Measurements from ENCODE around the gene IRF1. TPM values are rescaled to one million over a fixed set of nuclear protein-coding genes. Genes with fewer than 3 reads are reported as not detected.

The IRF1 gene
- total RNA-seq, 4 donors from 2014 or later, result 20.6 to 289 (median 29.6) TPM

DNA sequence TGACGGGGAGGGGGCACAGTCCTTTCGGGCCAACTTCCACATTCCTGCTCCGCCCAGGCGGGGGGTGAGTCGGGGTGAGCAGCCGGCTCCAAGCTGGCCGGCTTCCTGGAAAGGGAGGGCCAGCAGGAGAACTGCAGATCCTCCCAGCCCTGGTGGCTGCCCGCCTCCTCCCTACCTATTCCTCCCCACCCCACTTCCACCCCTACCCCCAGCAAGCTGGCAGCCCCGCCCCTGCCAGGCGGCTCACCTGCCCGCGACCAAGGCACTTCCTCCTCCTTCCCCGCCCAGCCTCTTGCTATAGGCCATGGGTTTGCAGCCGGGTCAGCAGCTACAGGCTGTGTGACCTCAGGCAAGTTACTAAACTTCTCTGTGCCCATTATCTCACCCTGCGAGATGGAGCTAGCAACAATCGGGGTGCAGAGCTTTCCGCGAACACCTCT is 5.6 kb upstream of the IRF1 start:
- no peaks in the 10 kb centered on the region for H3K36me3 ChIP-seq
- WGBS, result 0% methylated on average over 16 of the region's 18 CpGs
- H3K4me1 ChIP-seq, result peaks cover 52 to 77% (median 62%) of the 10 kb centered on the region in 4 donors
- no peak for TF ChIP-seq EP300 (IDR thresholded peaks at IDR 0.05)
- no peak for TF ChIP-seq POLR2A (IDR thresholded peaks at IDR 0.05; ENCODE audit: low read depth)
- TF ChIP-seq, protein P1, sequence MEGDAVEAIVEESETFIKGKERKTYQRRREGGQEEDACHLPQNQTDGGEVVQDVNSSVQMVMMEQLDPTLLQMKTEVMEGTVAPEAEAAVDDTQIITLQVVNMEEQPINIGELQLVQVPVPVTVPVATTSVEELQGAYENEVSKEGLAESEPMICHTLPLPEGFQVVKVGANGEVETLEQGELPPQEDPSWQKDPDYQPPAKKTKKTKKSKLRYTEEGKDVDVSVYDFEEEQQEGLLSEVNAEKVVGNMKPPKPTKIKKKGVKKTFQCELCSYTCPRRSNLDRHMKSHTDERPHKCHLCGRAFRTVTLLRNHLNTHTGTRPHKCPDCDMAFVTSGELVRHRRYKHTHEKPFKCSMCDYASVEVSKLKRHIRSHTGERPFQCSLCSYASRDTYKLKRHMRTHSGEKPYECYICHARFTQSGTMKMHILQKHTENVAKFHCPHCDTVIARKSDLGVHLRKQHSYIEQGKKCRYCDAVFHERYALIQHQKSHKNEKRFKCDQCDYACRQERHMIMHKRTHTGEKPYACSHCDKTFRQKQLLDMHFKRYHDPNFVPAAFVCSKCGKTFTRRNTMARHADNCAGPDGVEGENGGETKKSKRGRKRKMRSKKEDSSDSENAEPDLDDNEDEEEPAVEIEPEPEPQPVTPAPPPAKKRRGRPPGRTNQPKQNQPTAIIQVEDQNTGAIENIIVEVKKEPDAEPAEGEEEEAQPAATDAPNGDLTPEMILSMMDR (IDR thresholded peaks at IDR 0.05), result peak in 1 of 3 experiments; percentile 6
- no peak for TF ChIP-seq POLR2AphosphoS5 (IDR thresholded peaks at IDR 0.05)
- DNase-seq (ENCODE audit: extremely low spot score), result peak; percentile 97
- H3K27ac ChIP-seq (replicated peaks in 1 of 4), result peak overlapping the region; percentile 94 to 98 (median 96)
- H3K27me3 ChIP-seq, result no peaks in the 10 kb centered on the region
- H3K9me3 ChIP-seq, result no peaks in the 10 kb centered on the region
- intact Hi-C loops (cut with DNase I), result loop anchor here (5.0 kb wide), 1 partner anchor 84 kb away; no protein-coding TSS in a partner anchor
- H3K4me3 ChIP-seq, result peak overlapping the region; percentile 73 to 86 (median 76)

DNA sequence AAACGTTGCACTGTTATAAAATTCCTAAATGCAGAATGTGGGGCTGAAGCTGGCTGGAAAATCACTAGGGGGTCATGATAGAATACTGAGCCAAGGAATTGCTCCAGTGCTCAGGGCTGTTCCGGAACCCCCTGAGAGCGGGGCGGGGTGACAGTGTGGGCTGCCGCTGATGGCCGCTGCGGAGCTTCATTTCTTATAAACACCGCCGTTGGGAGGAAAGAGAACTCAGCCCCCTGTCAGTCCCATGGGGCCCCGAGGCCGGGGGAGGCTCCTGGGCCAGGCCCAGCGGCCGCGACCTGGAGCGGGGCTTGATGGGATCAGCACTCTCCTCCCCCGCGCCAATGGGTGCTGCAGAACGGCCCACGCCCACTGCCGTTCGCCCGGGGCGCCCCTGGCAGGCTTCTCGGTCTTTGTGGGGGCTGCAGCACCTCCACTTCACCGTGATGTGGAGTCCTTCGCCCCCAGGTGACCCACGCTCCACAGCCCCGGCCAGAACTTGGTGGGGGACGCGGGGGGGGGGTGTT is 5.2 kb upstream of the IRF1 start:
- Histone ChIP-seq H3K4me1 (peaks cover 49 to 76% (median 60%) of the 10 kb centered on the region in 4 donors), H3K9me3 (no peaks in the 10 kb centered on the region), H3K4me3 (peak overlapping the region; percentile 73 to 86 (median 76)), H3K27ac (replicated peaks in 1 of 4) (peak overlapping the region; percentile 94 to 98 (median 96)), H3K36me3 (no peaks in the 10 kb centered on the region), H3K27me3 (no peaks in the 10 kb centered on the region)
- WGBS, result 0% methylated on average over 5 of the region's 30 CpGs
- DNase-seq (ENCODE audit: extremely low spot score), result peak; percentile 97
- intact Hi-C loops (cut with DNase I), result loop anchor here (5.0 kb wide), 1 partner anchor 83 kb away; no protein-coding TSS in a partner anchor
- TF ChIP-seq EP300 (IDR thresholded peaks at IDR 0.05) (peak; percentile 46), POLR2A (IDR thresholded peaks at IDR 0.05; ENCODE audit: low read depth) (no peak), POLR2AphosphoS5 (IDR thresholded peaks at IDR 0.05) (peak; percentile 54 to 57)
- TF ChIP-seq, protein P1 (IDR thresholded peaks at IDR 0.05), result no peak

GRCh38 chr5:132493821-132494220 is 3.2 kb upstream of the IRF1 start:
- TF ChIP-seq, protein P1 (IDR thresholded peaks at IDR 0.05), result no peak
- TF ChIP-seq POLR2AphosphoS5 (IDR thresholded peaks at IDR 0.05), result no peak
- TF ChIP-seq POLR2A (IDR thresholded peaks at IDR 0.05; ENCODE audit: low read depth), result no peak
- TF ChIP-seq EP300 (IDR thresholded peaks at IDR 0.05), result no peak

DNA sequence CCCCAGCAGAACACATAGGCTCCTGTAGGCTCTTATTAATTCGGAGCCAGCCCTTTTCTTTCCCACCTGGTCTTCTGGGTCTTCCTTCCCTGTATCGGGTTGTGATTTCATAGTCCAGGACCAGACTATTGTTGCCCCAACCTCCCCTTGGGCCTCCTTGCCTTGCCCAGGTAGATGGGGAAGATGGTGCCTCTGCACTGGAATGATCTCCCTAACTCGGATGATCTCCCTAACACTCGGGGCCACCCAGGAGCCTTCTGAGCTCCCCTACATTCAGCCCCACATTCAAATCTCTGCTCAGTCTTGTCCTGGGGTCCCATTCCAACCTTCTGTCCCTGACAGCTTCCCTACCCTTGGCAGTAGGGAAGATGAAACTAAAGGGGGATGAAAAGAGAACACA is 2.7 kb upstream of the IRF1 start:
- 97% methylated on average over 4 of the region's 4 CpGs for WGBS

More at GRCh38 chr5:132493821-132494220, 3.2 kb upstream of the IRF1 start:
- intact Hi-C loops (cut with DNase I), result no loop called here
- WGBS, result 92% methylated on average over 2 of the region's 2 CpGs
- H3K36me3 ChIP-seq, result peaks cover 0 to 3% (median 1%) of the 10 kb centered on the region in 4 donors
- H3K27ac ChIP-seq (replicated peaks in 1 of 4), result peak overlapping the region; percentile 94 to 98 (median 96)
- peak; percentile 37 for DNase-seq (ENCODE audit: extremely low spot score)
- no peak overlapping the region for H3K4me3 ChIP-seq
- H3K4me1 ChIP-seq, result peaks cover 58 to 72% (median 67%) of the 10 kb centered on the region in 4 donors
- H3K27me3 ChIP-seq, result no peaks in the 10 kb centered on the region
- no peaks in the 10 kb centered on the region for H3K9me3 ChIP-seq

More for the DNA sequence above, 2.7 kb upstream of the IRF1 start:
- DNase-seq (ENCODE audit: extremely low spot score), result peak; percentile 45
- intact Hi-C loops (cut with DNase I), result no loop called here
- Histone ChIP-seq H3K4me3 (no peak overlapping the region), H3K27me3 (no peaks in the 10 kb centered on the region), H3K4me1 (peaks cover 60 to 74% (median 71%) of the 10 kb centered on the region in 4 donors), H3K27ac (replicated peaks in 1 of 4) (peak overlapping the region in 3 of 4 donors; percentile 94 to 98 (median 96)), H3K9me3 (no peaks in the 10 kb centered on the region), H3K36me3 (peaks cover 0 to 7% (median 2%) of the 10 kb centered on the region in 4 donors)
- TF ChIP-seq, protein P1 (IDR thresholded peaks at IDR 0.05), result no peak
